OCI-LY3 (cell line): Measurements from ENCODE around the gene KIF1C.

Experiments
- H2AFZ ChIP-seq: fragments of 200-600, 300-600 bp; shearing (Covaris generic); 2 replicates; pipeline ENCODE4 v1.6.0; 2014; ENCODE audit warnings: antibody characterized with exemption, low read depth, low read length
- H3K27ac ChIP-seq: fragments of 200-600, 300-600 bp; sonication (generic); 2 replicates; pipeline ENCODE4 v1.5.1; 2014; ENCODE audit warnings: mild to moderate bottlenecking, low read length, moderate library complexity, mixed read lengths
- H3K27me3 ChIP-seq: fragments of 200-600, 300-600 bp; sonication (generic); 2 replicates; pipeline ENCODE4 v1.6.1; 2014; ENCODE audit warnings: low read depth, low read length, mixed read lengths
- H3K36me3 ChIP-seq: fragments of 200-600, 300-600 bp; sonication (generic); replicated peaks from 2 replicates; pipeline ENCODE3; 2014; ENCODE audit warnings: low read depth, low read length, mixed read lengths
- H3K4me1 ChIP-seq: fragments of 300-600, 200-600 bp; sonication (generic); 2 replicates; pipeline ENCODE4 v1.6.1; 2014; ENCODE audit warnings: low read length, mixed read lengths
- H3K4me2 ChIP-seq: fragments of 200-600, 300-600 bp; sonication (generic); 2 replicates; pipeline ENCODE4 v1.6.1; 2014; ENCODE audit warnings: low read length, mixed read lengths
- H3K4me3 ChIP-seq: fragments of 300-600, 200-600 bp; sonication (generic); 2 replicates; pipeline ENCODE4 v1.5.1; 2014; ENCODE audit warnings: antibody characterized with exemption, mild to moderate bottlenecking, low read length, moderate library complexity
- H3K79me2 ChIP-seq: fragments of 300-600, 200-600 bp; shearing (Covaris generic); 2 replicates; pipeline ENCODE4 v1.6.1; 2014; ENCODE audit warnings: mild to moderate bottlenecking, low read length, mixed read lengths
- H3K9ac ChIP-seq: fragments of 300-600, 200-600 bp; shearing (Covaris generic); 2 replicates; pipeline ENCODE4 v1.6.0; 2014; ENCODE audit warnings: mild to moderate bottlenecking, low read length, moderate library complexity
- H3K9me3 ChIP-seq: fragments of 200-600, 300-600 bp; shearing (Covaris generic); 2 replicates; pipeline ENCODE4 v1.6.1; 2014; ENCODE audit warnings: low read length, mixed read lengths; ENCODE audit not compliant: insufficient read depth
- H4K20me1 ChIP-seq: fragments of 200-600, 300-600 bp; sonication (generic); 2 replicates; pipeline ENCODE4 v1.6.1; 2016; ENCODE audit warnings: low read length, mixed read lengths; ENCODE audit not compliant: insufficient read depth
- EZH2phosphoT487 ChIP-seq: fragments of 200-600 bp; shearing (Covaris generic); IDR thresholded peaks from 2 replicates; pipeline ENCODE4 v1.6.1; 2018; ENCODE audit warnings: antibody characterized with exemption, mixed run types, low read depth
- TF ChIP-seq, protein P1 (sequence below): fragments of 200-600, 300-600 bp; sonication (generic); IDR thresholded peaks from 2 replicates; pipeline ENCODE4 v1.5.1; 2014; ENCODE audit warnings: antibody characterized with exemption, low read length, low read depth

Gene KIF1C

DNA sequence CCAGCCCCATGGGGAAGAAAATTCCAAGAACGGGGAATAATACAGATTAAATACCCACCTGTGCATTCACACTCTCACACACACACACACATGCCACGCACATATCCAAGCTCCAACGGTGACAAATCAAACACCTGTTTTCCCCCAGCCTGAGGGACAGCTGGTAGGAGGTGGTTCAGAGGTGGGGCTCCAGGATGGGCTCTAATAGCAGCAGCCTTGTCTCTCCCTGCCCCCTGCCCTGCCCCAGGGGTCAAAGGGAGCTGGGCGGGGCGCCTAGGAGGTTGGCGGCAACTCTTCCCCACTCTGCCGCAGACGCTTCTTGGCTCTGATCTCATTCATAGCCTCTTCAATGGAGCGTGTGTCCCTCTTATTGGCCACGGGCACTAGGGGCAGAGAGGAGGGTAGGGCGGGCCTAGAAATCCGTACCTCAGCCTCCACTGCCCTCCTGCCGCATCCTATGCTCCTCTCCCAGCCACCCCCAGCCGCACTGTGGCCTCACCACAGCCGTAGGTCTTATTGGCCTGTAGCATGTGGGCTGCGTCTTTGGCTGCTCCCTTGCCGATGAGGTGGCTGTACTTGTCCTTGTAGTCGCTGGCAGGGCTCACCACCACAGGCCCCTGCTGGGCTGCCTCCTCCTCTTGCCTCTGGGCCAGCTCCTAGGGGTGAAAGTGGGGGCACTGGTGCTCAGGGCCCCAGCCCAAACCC, 38.3 kb upstream of the KIF1C start:
- Histone ChIP-seq H2AFZ (no peak overlapping the region), H3K9ac (no peak overlapping the region), H3K4me1 (no peaks in the 10 kb centered on the region), H3K79me2 (no peaks in the 10 kb centered on the region), H4K20me1 (no peaks in the 10 kb centered on the region), H3K4me3 (no peak overlapping the region), H3K9me3 (no peaks in the 10 kb centered on the region), H3K36me3 (no peaks in the 10 kb centered on the region), H3K27ac (no peak overlapping the region), H3K27me3 (no peaks in the 10 kb centered on the region), H3K4me2 (no peak overlapping the region)
- TF ChIP-seq EZH2phosphoT487 = no peak
- TF ChIP-seq, protein P1, sequence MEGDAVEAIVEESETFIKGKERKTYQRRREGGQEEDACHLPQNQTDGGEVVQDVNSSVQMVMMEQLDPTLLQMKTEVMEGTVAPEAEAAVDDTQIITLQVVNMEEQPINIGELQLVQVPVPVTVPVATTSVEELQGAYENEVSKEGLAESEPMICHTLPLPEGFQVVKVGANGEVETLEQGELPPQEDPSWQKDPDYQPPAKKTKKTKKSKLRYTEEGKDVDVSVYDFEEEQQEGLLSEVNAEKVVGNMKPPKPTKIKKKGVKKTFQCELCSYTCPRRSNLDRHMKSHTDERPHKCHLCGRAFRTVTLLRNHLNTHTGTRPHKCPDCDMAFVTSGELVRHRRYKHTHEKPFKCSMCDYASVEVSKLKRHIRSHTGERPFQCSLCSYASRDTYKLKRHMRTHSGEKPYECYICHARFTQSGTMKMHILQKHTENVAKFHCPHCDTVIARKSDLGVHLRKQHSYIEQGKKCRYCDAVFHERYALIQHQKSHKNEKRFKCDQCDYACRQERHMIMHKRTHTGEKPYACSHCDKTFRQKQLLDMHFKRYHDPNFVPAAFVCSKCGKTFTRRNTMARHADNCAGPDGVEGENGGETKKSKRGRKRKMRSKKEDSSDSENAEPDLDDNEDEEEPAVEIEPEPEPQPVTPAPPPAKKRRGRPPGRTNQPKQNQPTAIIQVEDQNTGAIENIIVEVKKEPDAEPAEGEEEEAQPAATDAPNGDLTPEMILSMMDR = no peak

DNA sequence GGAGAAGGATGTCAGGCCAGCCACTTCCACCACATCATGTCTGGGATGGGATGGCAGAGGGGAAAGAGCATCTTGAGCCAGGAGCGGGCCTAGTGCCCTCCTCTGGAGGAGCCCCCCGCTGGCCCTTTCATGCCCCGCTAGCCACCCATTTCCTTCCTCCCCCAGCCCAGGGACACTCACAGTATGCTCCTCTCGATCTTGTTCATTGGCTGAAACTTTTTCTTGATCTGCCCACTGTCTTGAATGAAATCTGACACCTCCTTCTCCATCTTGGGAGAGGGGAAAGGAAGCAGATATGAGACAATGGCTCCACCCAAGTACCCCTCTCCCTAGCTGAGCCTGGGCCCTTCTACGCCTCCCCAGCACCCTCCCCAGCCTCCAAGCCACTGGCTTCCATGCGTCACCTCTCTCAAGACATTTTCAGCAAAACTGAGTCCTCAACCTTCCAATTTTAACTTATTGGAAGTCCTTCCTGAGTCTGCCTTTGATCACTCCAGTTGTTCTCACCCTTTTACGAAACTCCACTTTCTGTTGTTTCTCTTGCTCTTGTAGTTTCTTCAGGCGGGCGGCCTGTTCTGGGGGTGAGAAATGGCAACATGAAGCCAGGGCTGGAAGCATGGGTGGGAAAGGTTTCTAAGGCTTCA, 37.3 kb upstream of the KIF1C start:
- Histone ChIP-seq H2AFZ (no peak overlapping the region), H3K9ac (no peak overlapping the region), H3K4me3 (no peak overlapping the region), H4K20me1 (no peaks in the 10 kb centered on the region), H3K79me2 (peaks cover 4% of the 10 kb centered on the region), H3K4me2 (no peak overlapping the region), H3K27me3 (no peaks in the 10 kb centered on the region), H3K27ac (no peak overlapping the region), H3K4me1 (peaks cover 3% of the 10 kb centered on the region), H3K9me3 (no peaks in the 10 kb centered on the region), H3K36me3 (peaks cover 4% of the 10 kb centered on the region)
- TF ChIP-seq, protein P1 = no peak
- no peak for TF ChIP-seq EZH2phosphoT487

DNA sequence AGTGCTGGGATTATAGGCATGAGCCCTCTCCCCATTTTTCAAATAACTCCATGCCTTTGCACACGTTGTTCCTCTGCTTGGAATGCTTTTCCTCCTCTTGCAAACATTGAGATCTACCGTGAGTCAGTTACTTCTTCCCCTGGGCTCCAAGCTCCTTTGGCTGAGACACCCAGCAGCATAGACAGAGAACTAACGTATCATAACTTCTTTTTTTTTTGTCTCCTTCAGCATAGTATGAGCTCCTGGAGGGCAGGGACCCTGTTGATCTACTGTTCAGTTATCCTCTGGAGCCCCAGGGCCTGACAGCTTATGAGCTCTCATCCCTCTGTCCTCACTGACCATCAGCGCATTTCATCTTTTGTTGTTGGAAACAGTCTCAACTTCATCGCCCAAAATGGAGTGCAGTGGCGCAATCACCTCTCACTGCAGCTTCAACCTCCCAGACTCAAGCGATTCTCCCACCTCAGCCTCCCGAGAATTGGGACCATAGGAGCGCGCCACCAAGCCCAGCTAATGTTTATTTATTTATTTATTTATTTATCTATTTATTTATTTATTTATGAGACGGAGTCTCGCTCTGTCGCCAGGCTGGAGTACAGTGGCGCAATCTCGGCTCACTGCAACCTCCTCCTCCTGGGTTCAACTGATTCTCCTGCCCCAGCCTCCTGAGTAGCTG, 32.3 kb upstream of the KIF1C start:
- 0 out of 2 replicates have a peak overlapping the region, but pooled peaks have one; percentile 86 for H3K9ac ChIP-seq
- H3K4me1 ChIP-seq = peaks cover 18% of the 10 kb centered on the region
- H2AFZ ChIP-seq = no peak overlapping the region
- H3K36me3 ChIP-seq = peaks cover 17% of the 10 kb centered on the region
- H3K4me2 ChIP-seq = peak overlapping the region; percentile 91; the same call in 1 of the 2 replicates
- no peak for TF ChIP-seq EZH2phosphoT487
- TF ChIP-seq, protein P1 = no peak
- no peaks in the 10 kb centered on the region for H3K9me3 ChIP-seq
- H3K4me3 ChIP-seq = no peak overlapping the region
- no peaks in the 10 kb centered on the region for H4K20me1 ChIP-seq
- no peaks in the 10 kb centered on the region for H3K27me3 ChIP-seq
- H3K79me2 ChIP-seq = peaks cover 14% of the 10 kb centered on the region
- peak overlapping the region; percentile 99 for H3K27ac ChIP-seq
